Trophoblast cell (in vitro differentiated cells and primary cell): ENCODE results near the gene TMPRSS3.

Experiments
- DNase-seq, 2 donors: peaks; one replicate each; pipeline ENCODE4 v3.0.0-alpha.2; 2016
- H2AFZ ChIP-seq: 2 replicates; pipeline ENCODE4 v1.6.1; 2013; ENCODE audit warnings: low read length, moderate library complexity, mild to moderate bottlenecking; ENCODE audit not compliant: insufficient read depth, poor library complexity
- H2AK5ac ChIP-seq: 2 replicates; pipeline ENCODE4 v1.6.1; 2013; ENCODE audit warnings: mild to moderate bottlenecking, low read length
- H2BK120ac ChIP-seq: 2 replicates; pipeline ENCODE4 v1.6.1; 2013; ENCODE audit warnings: low read length, mild to moderate bottlenecking, moderate library complexity; ENCODE audit not compliant: insufficient read depth, poor library complexity
- H2BK12ac ChIP-seq: 2 replicates; pipeline ENCODE4 v1.6.1; 2013; ENCODE audit warnings: mild to moderate bottlenecking, low read length, moderate library complexity
- H2BK5ac ChIP-seq: 2 replicates; pipeline ENCODE4 v1.6.1; 2013; ENCODE audit warnings: low read length, low read depth, moderate library complexity, mild to moderate bottlenecking; ENCODE audit not compliant: poor library complexity
- H3K14ac ChIP-seq: 2 replicates; pipeline ENCODE4 v1.6.1; 2013; ENCODE audit warnings: mild to moderate bottlenecking, low read length
- H3K18ac ChIP-seq: 2 replicates; pipeline ENCODE4 v1.6.1; 2013; ENCODE audit warnings: mild to moderate bottlenecking, low read length
- H3K23ac ChIP-seq: 2 replicates; pipeline ENCODE4 v1.6.1; 2013; ENCODE audit warnings: low read length
- H3K27ac ChIP-seq: 2 replicates; pipeline ENCODE4 v1.5.1; 2013; ENCODE audit warnings: low read depth, mild to moderate bottlenecking, inconsistent platforms, low read length, moderate library complexity
- H3K27me3 ChIP-seq: 2 replicates; pipeline ENCODE4 v1.6.1; 2013; ENCODE audit warnings: inconsistent platforms, mild to moderate bottlenecking, low read length, moderate library complexity; ENCODE audit not compliant: insufficient read depth
- H3K36me3 ChIP-seq, 2 experiments: 1 replicate in 1 of 2; 2 replicates in 1 of 2; pipeline ENCODE4 v1.6.1; 2013; ENCODE audit warnings: low read length in 2 of 2, mild to moderate bottlenecking in 2 of 2, moderate library complexity in 1 of 2; ENCODE audit not compliant: insufficient read depth in 2 of 2, control insufficient read depth in 1 of 2
- H3K4ac ChIP-seq: 2 replicates; pipeline ENCODE4 v1.6.1; 2013; ENCODE audit warnings: low read depth, mild to moderate bottlenecking, low read length, moderate library complexity
- H3K4me1 ChIP-seq, 2 experiments: 1 replicate in 1 of 2; 2 replicates in 1 of 2; pipeline ENCODE4 v1.6.1; 2013; ENCODE audit warnings: low read length in 2 of 2, mild to moderate bottlenecking in 2 of 2, moderate library complexity in 1 of 2; ENCODE audit not compliant: insufficient read depth in 2 of 2, control insufficient read depth in 1 of 2
- H3K4me2 ChIP-seq: 2 replicates; pipeline ENCODE4 v1.6.1; 2013; ENCODE audit warnings: inconsistent platforms, mild to moderate bottlenecking, low read length, moderate library complexity
- H3K4me3 ChIP-seq: 2 replicates; pipeline ENCODE4 v1.5.1; 2013; ENCODE audit warnings: mild to moderate bottlenecking, low read depth, low read length, inconsistent platforms
- H3K79me1 ChIP-seq: one replicate; pipeline ENCODE4 v1.6.1; 2013; ENCODE audit warnings: low read length
- H3K79me2 ChIP-seq: 2 replicates; pipeline ENCODE4 v1.6.1; 2013; ENCODE audit warnings: low read length, mild to moderate bottlenecking; ENCODE audit not compliant: control insufficient read depth, insufficient read depth, poor library complexity
- H3K9ac ChIP-seq: 2 replicates; pipeline ENCODE4 v1.6.1; 2013; ENCODE audit warnings: mild to moderate bottlenecking, low read length
- H3K9me3 ChIP-seq: 2 replicates; pipeline ENCODE4 v1.6.1; 2013; ENCODE audit warnings: low read depth, mild to moderate bottlenecking, control low read depth, inconsistent platforms, low read length; ENCODE audit not compliant: insufficient read depth
- H4K12ac ChIP-seq: 2 replicates; pipeline ENCODE4 v1.6.1; 2013; ENCODE audit warnings: low read depth, mild to moderate bottlenecking, low read length, moderate library complexity
- H4K8ac ChIP-seq: 2 replicates; pipeline ENCODE4 v1.6.1; 2013; ENCODE audit warnings: low read depth, mild to moderate bottlenecking, low read length, moderate library complexity
- H4K91ac ChIP-seq: one replicate; pipeline ENCODE4 v1.6.1; 2013; ENCODE audit warnings: low read depth, mild to moderate bottlenecking, low read length, moderate library complexity
- WGBS: extraction: QIAGEN DNeasy Blood & Tissue Kit; methylation state at CpG from one replicate; pipeline ENCODE4 v1.1.7; 2013; ENCODE audit warnings: missing lambda C conversion rate; ENCODE audit not compliant: insufficient read length, insufficient coverage; ENCODE audit errors: extremely low coverage; 5-methylcytosine and 5-hydroxymethylcytosine counted together

TMPRSS3 gene

DNA sequence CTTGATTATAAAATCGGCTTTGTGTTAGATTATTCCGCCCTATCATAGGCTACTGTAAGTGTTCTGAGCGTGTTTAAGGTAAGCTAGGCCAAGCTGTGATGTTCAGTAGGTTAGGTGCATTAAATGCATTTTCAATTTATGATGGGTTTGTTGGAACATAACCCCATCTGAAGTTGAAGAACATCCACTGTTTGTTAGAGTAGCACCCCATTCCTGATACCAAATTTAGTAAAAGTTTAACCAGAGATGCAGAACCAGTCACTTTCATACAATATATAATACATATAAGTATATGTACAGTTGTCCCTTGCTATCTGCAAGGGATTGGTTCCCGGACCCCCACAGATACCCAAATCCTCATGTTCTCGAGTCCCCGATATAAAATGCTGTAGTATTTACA lies 24.0 kb upstream of the TMPRSS3 start:
- no peak overlapping the region for H3K9ac ChIP-seq
- H3K4ac ChIP-seq, result no peak overlapping the region
- no peaks in the 10 kb centered on the region for H3K4me1 ChIP-seq
- no peak overlapping the region for H2BK120ac ChIP-seq
- no peak overlapping the region for H4K91ac ChIP-seq
- peaks cover 5% of the 10 kb centered on the region for H3K9me3 ChIP-seq
- no peak overlapping the region for H3K27ac ChIP-seq
- no peak overlapping the region for H3K23ac ChIP-seq
- H2AFZ ChIP-seq, result no peak overlapping the region
- no peaks in the 10 kb centered on the region for H3K79me1 ChIP-seq
- H4K12ac ChIP-seq, result no peak overlapping the region
- no peak overlapping the region for H4K8ac ChIP-seq
- H2AK5ac ChIP-seq, result no peak overlapping the region
- no peak overlapping the region for H2BK5ac ChIP-seq
- no peak overlapping the region for H3K4me2 ChIP-seq
- H3K36me3 ChIP-seq, result no peaks in the 10 kb centered on the region
- no peak overlapping the region for H3K18ac ChIP-seq
- DNase-seq, result no peak
- no peak overlapping the region for H2BK12ac ChIP-seq
- H3K4me3 ChIP-seq, result no peak overlapping the region
- no CpG with 5 or more reads among the region's 6 CpGs for WGBS
- H3K14ac ChIP-seq, result no peak overlapping the region
- H3K27me3 ChIP-seq, result no peaks in the 10 kb centered on the region
- H3K79me2 ChIP-seq, result no peaks in the 10 kb centered on the region

DNA sequence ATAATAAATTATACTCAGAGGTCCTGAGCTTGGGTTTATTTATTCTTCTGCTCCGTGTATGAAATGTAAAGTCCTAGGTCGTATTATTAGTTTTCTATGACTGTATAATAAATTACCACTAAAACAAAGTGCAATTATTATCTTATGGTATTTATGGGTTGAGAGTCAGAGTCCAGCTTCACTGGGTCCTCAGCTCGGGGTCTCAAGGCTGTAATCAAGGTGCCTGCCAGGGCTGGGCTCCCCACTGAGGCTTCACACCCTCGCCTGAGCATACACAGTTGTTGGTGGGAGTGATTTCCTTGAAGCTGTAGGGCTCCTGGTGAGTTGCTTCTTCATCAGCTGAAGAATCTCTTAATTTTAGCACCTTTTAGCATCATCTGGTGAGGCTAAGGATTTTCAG lies 23.0 kb upstream of the TMPRSS3 start:
- no peak overlapping the region for H3K23ac ChIP-seq
- H3K4me3 ChIP-seq, result no peak overlapping the region
- no peaks in the 10 kb centered on the region for H3K79me2 ChIP-seq
- H2AFZ ChIP-seq, result no peak overlapping the region
- H3K9me3 ChIP-seq, result peaks cover 2% of the 10 kb centered on the region
- H2BK120ac ChIP-seq, result no peak overlapping the region
- no peak overlapping the region for H4K91ac ChIP-seq
- H3K79me1 ChIP-seq, result no peaks in the 10 kb centered on the region
- H3K4me1 ChIP-seq, result no peaks in the 10 kb centered on the region
- no peak overlapping the region for H3K9ac ChIP-seq
- no peak overlapping the region for H4K12ac ChIP-seq
- no peak overlapping the region for H3K4me2 ChIP-seq
- no peak overlapping the region for H2BK5ac ChIP-seq
- no peak overlapping the region for H2AK5ac ChIP-seq
- no peak overlapping the region for H3K4ac ChIP-seq
- H4K8ac ChIP-seq, result no peak overlapping the region
- no peak for DNase-seq
- no CpG with 5 or more reads among the region's 4 CpGs for WGBS
- no peak overlapping the region for H3K27ac ChIP-seq
- H2BK12ac ChIP-seq, result no peak overlapping the region
- H3K18ac ChIP-seq, result no peak overlapping the region
- H3K14ac ChIP-seq, result no peak overlapping the region
- no peaks in the 10 kb centered on the region for H3K27me3 ChIP-seq
- H3K36me3 ChIP-seq, result no peaks in the 10 kb centered on the region

GRCh38 chr21:42417533-42417932 lies 21.7 kb upstream of the TMPRSS3 start:
- H3K27ac ChIP-seq, result no peak overlapping the region
- H2BK12ac ChIP-seq, result no peak overlapping the region
- H3K79me2 ChIP-seq, result no peaks in the 10 kb centered on the region
- H3K23ac ChIP-seq, result no peak overlapping the region
- no peaks in the 10 kb centered on the region for H3K36me3 ChIP-seq
- DNase-seq, result no peak
- H3K4me1 ChIP-seq, result no peaks in the 10 kb centered on the region
- WGBS, result no CpG with 5 or more reads among the region's 6 CpGs
- no peak overlapping the region for H3K4me2 ChIP-seq
- no peaks in the 10 kb centered on the region for H3K27me3 ChIP-seq
- no peak overlapping the region for H3K4ac ChIP-seq
- H2BK5ac ChIP-seq, result no peak overlapping the region
- H3K9me3 ChIP-seq, result peaks cover 2% of the 10 kb centered on the region
- H3K79me1 ChIP-seq, result no peaks in the 10 kb centered on the region
- H2BK120ac ChIP-seq, result no peak overlapping the region
- H2AFZ ChIP-seq, result no peak overlapping the region
- H3K14ac ChIP-seq, result no peak overlapping the region
- no peak overlapping the region for H4K8ac ChIP-seq
- no peak overlapping the region for H4K91ac ChIP-seq
- no peak overlapping the region for H2AK5ac ChIP-seq
- no peak overlapping the region for H3K9ac ChIP-seq
- H3K18ac ChIP-seq, result no peak overlapping the region
- H4K12ac ChIP-seq, result no peak overlapping the region
- no peak overlapping the region for H3K4me3 ChIP-seq

DNA sequence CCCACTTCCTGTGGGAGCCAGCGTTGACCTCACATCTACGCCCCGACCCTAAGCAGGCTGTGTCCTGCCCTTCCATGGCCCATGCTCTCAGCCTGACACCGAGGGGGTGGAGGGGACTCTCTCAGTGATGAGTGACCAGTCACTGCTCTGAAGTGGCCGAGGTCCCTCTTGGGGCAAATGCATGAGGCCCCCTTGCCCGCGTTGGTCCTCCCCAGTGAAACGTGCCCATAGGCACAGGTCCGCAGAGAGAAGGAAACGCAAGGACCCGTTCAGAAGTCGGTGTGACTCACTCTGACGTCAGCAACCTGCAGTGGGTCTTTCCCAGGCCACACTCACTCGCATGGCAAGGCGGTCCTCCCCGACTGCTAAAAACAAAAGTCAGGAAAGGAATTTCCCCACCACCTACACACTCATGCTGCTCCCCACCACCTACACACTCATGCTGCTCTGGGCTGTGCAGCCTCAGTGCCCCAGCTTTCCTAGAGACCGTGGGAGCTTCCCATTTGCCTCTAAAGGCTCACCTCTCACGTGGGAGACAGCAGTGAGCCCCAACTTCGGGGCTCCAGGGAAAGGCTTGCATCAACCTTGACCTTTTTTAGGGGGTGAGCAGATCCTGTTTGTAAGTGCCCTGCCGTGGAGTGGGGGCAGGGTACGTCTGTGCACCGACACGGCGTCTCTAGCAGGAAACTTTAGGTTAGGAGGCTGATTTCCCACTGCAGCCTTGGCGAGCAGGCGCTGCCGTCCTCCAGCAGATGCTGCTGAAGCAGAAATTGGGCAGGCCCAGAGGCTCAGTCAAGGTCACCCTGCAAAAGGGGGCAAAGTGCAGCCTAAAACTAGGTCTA lies 19.3 kb upstream of the TMPRSS3 start:
- Histone ChIP-seq H3K4me3 (no peak overlapping the region), H3K23ac (no peak overlapping the region), H3K79me1 (no peaks in the 10 kb centered on the region), H2BK120ac (no peak overlapping the region), H2AK5ac (no peak overlapping the region), H3K9me3 (peaks cover 2% of the 10 kb centered on the region), H3K9ac (no peak overlapping the region), H3K79me2 (no peaks in the 10 kb centered on the region), H4K91ac (no peak overlapping the region), H4K8ac (no peak overlapping the region), H3K4ac (no peak overlapping the region), H2AFZ (no peak overlapping the region), H4K12ac (no peak overlapping the region), H3K27ac (no peak overlapping the region), H2BK12ac (no peak overlapping the region), H3K4me2 (no peak overlapping the region), H2BK5ac (no peak overlapping the region), H3K4me1 (no peaks in the 10 kb centered on the region), H3K27me3 (no peaks in the 10 kb centered on the region), H3K18ac (no peak overlapping the region), H3K14ac (no peak overlapping the region), H3K36me3 (no peaks in the 10 kb centered on the region)
- peak; percentile 46 to 74 for DNase-seq
- WGBS, result no CpG with 5 or more reads among the region's 27 CpGs
